ENCODE data around the gene LPP.

GRCh38 chr3:188421836-188422540, 268.0 kb downstream of the LPP start:
- TF ChIP-seq CTCF (IDR thresholded peaks at IDR 0.05; ENCODE audit: low read depth, low read length, poor library complexity, severe bottlenecking), result no peak
- no peak for TF ChIP-seq EZH2phosphoT487 (IDR thresholded peaks at IDR 0.05; ENCODE audit: borderline replicate concordance, low read length)
